WTC11 (cell line): ENCODE results near the gene RSPRY1. TPM values are rescaled to one million over a fixed set of nuclear protein-coding genes. Genes with fewer than 3 reads are reported as not detected.

ENCODE experiments used
- ATAC-seq: fragments of 200-7000 bp; cut with Tn5 transposase; 2 replicates; pipeline ENCODE4 v1.10.0; 2021; ENCODE audit warnings: mild to moderate bottlenecking, moderate library complexity
- CTCF ChIA-PET: fragments of 300-600 bp; sonication (Branson Sonifier 250); formaldehyde crosslinking; loops from one replicate; lab custom pipeline; 2021; ENCODE audit warnings: antibody characterized with exemption; lab: Charles Lee
- POLR2A ChIA-PET: fragments of 350-600 bp; sonication (Branson Sonifier 250); formaldehyde crosslinking; loops from one replicate; lab custom pipeline; 2021; ENCODE audit warnings: antibody characterized with exemption; lab: Charles Lee
- DNase-seq: peaks from one replicate; pipeline ENCODE4 v3.0.0; 2021; ENCODE audit warnings: low spot score
- H3K27ac Mint-ChIP-seq: 2 replicates; pipeline ENCODE4 v1.8.0; 2021; ENCODE audit warnings: mixed read lengths
- H3K27me3 Mint-ChIP-seq: 2 replicates; pipeline ENCODE4 v1.8.0; 2021; ENCODE audit warnings: low read depth, mild to moderate bottlenecking, moderate library complexity, mixed read lengths
- H3K36me3 Mint-ChIP-seq: 2 replicates; pipeline ENCODE4 v1.8.0; 2021; ENCODE audit warnings: mixed read lengths
- H3K4me1 Mint-ChIP-seq: 2 replicates; pipeline ENCODE4 v1.8.0; 2022; ENCODE audit warnings: mixed read lengths
- H3K4me3 Mint-ChIP-seq: 2 replicates; pipeline ENCODE4 v1.8.0; 2021; ENCODE audit warnings: mild to moderate bottlenecking, moderate library complexity, mixed read lengths
- H3K9me3 Mint-ChIP-seq: 2 replicates; pipeline ENCODE4 v1.8.0; 2021; ENCODE audit warnings: mixed read lengths
- AR ChIP-seq: fragments of 250-450 bp; sonication (Bioruptor Pico); IDR thresholded peaks from 2 replicates; pipeline ENCODE4 v1.9.0; 2021; ENCODE audit warnings: mild to moderate bottlenecking
- E2F5 ChIP-seq: sonication (generic); formaldehyde crosslinking; IDR thresholded peaks from 2 replicates; pipeline ENCODE4 v1.8.1; 2022; ENCODE audit warnings: mild to moderate bottlenecking, moderate library complexity, missing genetic modification reagents
- GABPB1 ChIP-seq: sonication (generic); formaldehyde crosslinking; IDR thresholded peaks from 2 replicates; pipeline ENCODE4 v1.8.1; 2023; ENCODE audit warnings: mild to moderate bottlenecking, missing genetic modification reagents
- HMGXB4 ChIP-seq: sonication (generic); formaldehyde crosslinking; IDR thresholded peaks from 2 replicates; pipeline ENCODE4 v1.8.1; 2023; ENCODE audit warnings: mild to moderate bottlenecking, moderate library complexity, missing genetic modification reagents
- IRF2 ChIP-seq: sonication (generic); formaldehyde crosslinking; IDR thresholded peaks from 2 replicates; pipeline ENCODE4 v1.8.0; 2022; ENCODE audit warnings: low read depth, missing genetic modification reagents, borderline replicate concordance
- JUN ChIP-seq: sonication (generic); formaldehyde crosslinking; IDR thresholded peaks from 2 replicates; pipeline ENCODE4 v1.8.0; 2023; ENCODE audit warnings: mild to moderate bottlenecking, missing genetic modification reagents
- KAT7 ChIP-seq: sonication (generic); formaldehyde crosslinking; IDR thresholded peaks from 2 replicates; pipeline ENCODE4 v1.8.1; 2023; ENCODE audit warnings: missing genetic modification reagents, mild to moderate bottlenecking, borderline replicate concordance
- MLX ChIP-seq: sonication (generic); formaldehyde crosslinking; IDR thresholded peaks from 2 replicates; pipeline ENCODE4 v1.8.1; 2023; ENCODE audit warnings: mild to moderate bottlenecking, missing genetic modification reagents, moderate library complexity
- NFYB ChIP-seq: sonication (generic); formaldehyde crosslinking; conservative IDR thresholded peaks from 2 replicates; pipeline ENCODE4 v1.8.0; 2022; ENCODE audit warnings: low read depth, missing genetic modification reagents
- TEAD4 ChIP-seq: sonication (generic); formaldehyde crosslinking; IDR thresholded peaks from 2 replicates; pipeline ENCODE4 v1.8.0; 2022; ENCODE audit warnings: mild to moderate bottlenecking, missing genetic modification reagents
- TP53 ChIP-seq: sonication (generic); formaldehyde crosslinking; IDR thresholded peaks from 2 replicates; pipeline ENCODE4 v1.8.1; 2023; ENCODE audit warnings: mild to moderate bottlenecking, missing genetic modification reagents
- ZNF138 ChIP-seq: sonication (generic); formaldehyde crosslinking; conservative IDR thresholded peaks from 2 replicates; pipeline ENCODE4 v1.8.1; 2022; ENCODE audit warnings: mild to moderate bottlenecking, moderate library complexity, missing genetic modification reagents
- ZNF263 ChIP-seq: sonication (generic); formaldehyde crosslinking; IDR thresholded peaks from 2 replicates; pipeline ENCODE4 v1.8.1; 2022; ENCODE audit warnings: low read depth, mild to moderate bottlenecking, moderate library complexity, missing genetic modification reagents
- ZNF281 ChIP-seq: sonication (generic); formaldehyde crosslinking; IDR thresholded peaks from 2 replicates; pipeline ENCODE4 v1.8.0; 2023; ENCODE audit warnings: mild to moderate bottlenecking, missing genetic modification reagents
- ZNF396 ChIP-seq: fragments of 250-450 bp; sonication (Bioruptor Pico); IDR thresholded peaks from 2 replicates; pipeline ENCODE4 v1.8.0; 2021; ENCODE audit warnings: mild to moderate bottlenecking, moderate library complexity, borderline replicate concordance
- ZNF425 ChIP-seq: fragments of 250-450 bp; sonication (Bioruptor Pico); conservative IDR thresholded peaks from 2 replicates; pipeline ENCODE4 v1.9.0; 2021; ENCODE audit warnings: mild to moderate bottlenecking
- total RNA-seq: library from RNA; stranded (reverse); gene quantifications from 3 replicates; pipeline ENCODE4 v1.2.3, GENCODE V29; 2021

The RSPRY1 gene
- total RNA-seq, 1 experiment from 2014 or later, result 26.8 TPM

- TF ChIP-seq ZNF425 (CRISPR knock-in tag) (no peak), JUN (CRISPR knock-in tag) (no peak)
Observed at GRCh38 chr16:57226701-57227621, 40.8 kb downstream of the RSPRY1 start (continued).

- Mint-ChIP-seq H3K27ac (no peak overlapping the region), H3K4me3 (no peak overlapping the region), H3K9me3 (no peaks in the 10 kb centered on the region), H3K36me3 (peaks cover 62% of the 10 kb centered on the region)
- DNase-seq, result no peak
- CTCF ChIA-PET, result no interaction called here
- POLR2A ChIA-PET, result no interaction called here
- no peak for TF ChIP-seq ZNF138
- TF ChIP-seq TEAD4 (CRISPR knock-in tag), result no peak
- TF ChIP-seq MLX (CRISPR knock-in tag), result no peak
- no peak for TF ChIP-seq JUN (CRISPR knock-in tag)
- no peak for TF ChIP-seq TP53 (CRISPR knock-in tag)
- TF ChIP-seq IRF2 (CRISPR knock-in tag), result no peak
- no peak for TF ChIP-seq AR (CRISPR knock-in tag)
- no peak for TF ChIP-seq GABPB1 (CRISPR knock-in tag)
- no peak for TF ChIP-seq ZNF281 (CRISPR knock-in tag)
- no peak for TF ChIP-seq E2F5 (CRISPR knock-in tag)
- no peak for TF ChIP-seq HMGXB4 (CRISPR knock-in tag)
- no peak for TF ChIP-seq ZNF396 (CRISPR knock-in tag)
- TF ChIP-seq ZNF263 (CRISPR knock-in tag), result no peak
- no peak for TF ChIP-seq NFYB (CRISPR knock-in tag)
- no peak for TF ChIP-seq KAT7 (CRISPR knock-in tag)
- TF ChIP-seq, all 79 proteins: peak for 0
- H3K27me3 Mint-ChIP-seq, result no peaks in the 10 kb centered on the region
- no peak for ATAC-seq
- no peaks in the 10 kb centered on the region for H3K4me1 Mint-ChIP-seq
Observed at GRCh38 chr16:57229079-57229478, 43.0 kb downstream of the RSPRY1 start.
